Uterus (tissue), 2 donors: ENCODE measurements around the gene MELK.

Experiments
- POLR2A ChIP-seq, 2 donors: fragments of 450-650 bp; IDR thresholded peaks; one replicate each; pipeline ENCODE4 v1.6.1; 2016; ENCODE audit warnings: antibody characterized with exemption in 2 of 2, mild to moderate bottlenecking in 1 of 2, moderate library complexity in 1 of 2
- TF ChIP-seq, protein P1 (sequence below), 4 experiments: fragments of 200-600 bp in 2 of 4; fragments of 450-650 bp in 2 of 4; sonication (generic) in 2 of 4; IDR thresholded peaks; one replicate each; pipeline ENCODE4 v1.5.1; 2016 to 2019; ENCODE audit warnings: antibody characterized with exemption in 4 of 4, mild to moderate bottlenecking in 2 of 4, moderate library complexity in 1 of 4

DNA sequence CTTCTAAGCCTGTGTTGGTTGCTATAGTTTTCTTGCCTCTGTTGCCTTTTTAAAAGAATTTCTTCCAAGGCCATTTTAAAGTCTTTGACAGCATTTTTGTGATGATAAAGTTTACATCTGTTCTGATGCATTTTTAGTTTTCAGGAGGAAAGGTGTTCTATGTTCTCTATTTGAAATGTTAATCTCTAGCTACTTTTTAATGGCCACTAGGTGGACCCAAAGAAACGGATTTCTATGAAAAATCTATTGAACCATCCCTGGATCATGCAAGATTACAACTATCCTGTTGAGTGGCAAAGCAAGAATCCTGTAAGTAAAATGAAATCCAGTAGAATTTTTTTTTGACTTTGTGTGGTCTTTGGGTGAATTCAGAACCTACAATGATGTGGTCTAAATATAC lies 60.2 kb downstream of the MELK start:
- TF ChIP-seq, protein P1, sequence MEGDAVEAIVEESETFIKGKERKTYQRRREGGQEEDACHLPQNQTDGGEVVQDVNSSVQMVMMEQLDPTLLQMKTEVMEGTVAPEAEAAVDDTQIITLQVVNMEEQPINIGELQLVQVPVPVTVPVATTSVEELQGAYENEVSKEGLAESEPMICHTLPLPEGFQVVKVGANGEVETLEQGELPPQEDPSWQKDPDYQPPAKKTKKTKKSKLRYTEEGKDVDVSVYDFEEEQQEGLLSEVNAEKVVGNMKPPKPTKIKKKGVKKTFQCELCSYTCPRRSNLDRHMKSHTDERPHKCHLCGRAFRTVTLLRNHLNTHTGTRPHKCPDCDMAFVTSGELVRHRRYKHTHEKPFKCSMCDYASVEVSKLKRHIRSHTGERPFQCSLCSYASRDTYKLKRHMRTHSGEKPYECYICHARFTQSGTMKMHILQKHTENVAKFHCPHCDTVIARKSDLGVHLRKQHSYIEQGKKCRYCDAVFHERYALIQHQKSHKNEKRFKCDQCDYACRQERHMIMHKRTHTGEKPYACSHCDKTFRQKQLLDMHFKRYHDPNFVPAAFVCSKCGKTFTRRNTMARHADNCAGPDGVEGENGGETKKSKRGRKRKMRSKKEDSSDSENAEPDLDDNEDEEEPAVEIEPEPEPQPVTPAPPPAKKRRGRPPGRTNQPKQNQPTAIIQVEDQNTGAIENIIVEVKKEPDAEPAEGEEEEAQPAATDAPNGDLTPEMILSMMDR (IDR thresholded peaks at IDR 0.05), result peak in 2 of 4 experiments; percentile 16 to 21
- no peak for TF ChIP-seq POLR2A (IDR thresholded peaks at IDR 0.05)
